HEK293 (cell line): ENCODE measurements around the gene IL4I1.

Source experiments
- CTCF ChIA-PET: fragments of 350-600 bp; formaldehyde crosslinking; extraction: SDS; loops from one replicate; lab custom pipeline; 2021; ENCODE audit warnings: antibody characterized with exemption; lab: Yijun Ruan, JAX
- POLR2A ChIA-PET: fragments of 300-600 bp; formaldehyde crosslinking; extraction: SDS; loops from one replicate; lab custom pipeline; 2020; ENCODE audit warnings: antibody characterized with exemption, inconsistent platforms; lab: Yijun Ruan, JAX
- H3K27ac ChIP-seq: fragments of 200-500 bp; sonication (Bioruptor generic); 2 replicates; pipeline ENCODE4 v1.5.1; 2014; ENCODE audit warnings: low read depth, low read length, control low read depth, inconsistent platforms; ENCODE audit errors: extremely low read depth
- H3K36me3 ChIP-seq, 2 experiments: fragments of 200-500 bp in 1 of 2; sonication (Bioruptor generic) in 1 of 2; 1 replicate in 1 of 2; 2 replicates in 1 of 2; pipeline ENCODE4 v1.5.1; 2014 to 2017; ENCODE audit warnings: inconsistent platforms in 2 of 2, low read length in 2 of 2; ENCODE audit not compliant: control insufficient read depth in 2 of 2, insufficient read depth in 1 of 2
- H3K4me1 ChIP-seq: fragments of 200-500 bp; sonication (Bioruptor generic); 2 replicates; pipeline ENCODE4 v1.5.1; 2014; ENCODE audit warnings: mild to moderate bottlenecking, low read length, inconsistent platforms; ENCODE audit not compliant: control insufficient read depth, insufficient read depth
- H3K4me3 ChIP-seq: 2 replicates; pipeline ENCODE4 v1.5.1; 2011; ENCODE audit warnings: low read depth, mild to moderate bottlenecking, control low read depth, low read length, moderate library complexity
- H3K9me3 ChIP-seq: fragments of 200-500 bp; sonication (Bioruptor generic); 2 replicates; pipeline ENCODE4 v1.5.1; 2014; ENCODE audit warnings: low read depth, low read length, inconsistent platforms; ENCODE audit not compliant: control insufficient read depth, insufficient read depth
- GLIS1 ChIP-seq: fragments of 450-650 bp; formaldehyde crosslinking; IDR thresholded peaks from 2 replicates; pipeline ENCODE4 v1.5.1; 2016; ENCODE audit warnings: missing biosample characterization, missing genetic modification characterization
- GLIS2 ChIP-seq: fragments of 450-650 bp; formaldehyde crosslinking; IDR thresholded peaks from 2 replicates; pipeline ENCODE4 v1.5.1; 2016; ENCODE audit warnings: missing biosample characterization, missing genetic modification characterization
- KLF8 ChIP-seq: fragments of 450-650 bp; formaldehyde crosslinking; IDR thresholded peaks from 2 replicates; pipeline ENCODE4 v1.5.1; 2016; ENCODE audit warnings: missing biosample characterization, missing genetic modification characterization
- PRDM10 ChIP-seq: fragments of 450-650 bp; formaldehyde crosslinking; IDR thresholded peaks from 2 replicates; pipeline ENCODE4 v1.5.1; 2016; ENCODE audit warnings: missing biosample characterization, missing genetic modification characterization
- ZBTB8A ChIP-seq: fragments of 450-650 bp; formaldehyde crosslinking; IDR thresholded peaks from 2 replicates; pipeline ENCODE4 v1.5.1; 2016; ENCODE audit warnings: missing biosample characterization, missing genetic modification characterization
- ZNF23 ChIP-seq: fragments of 450-650 bp; formaldehyde crosslinking; IDR thresholded peaks from 2 replicates; pipeline ENCODE4 v1.5.1; 2016; ENCODE audit warnings: missing biosample characterization, missing genetic modification characterization, borderline replicate concordance
- ZNF341 ChIP-seq: fragments of 450-650 bp; formaldehyde crosslinking; IDR thresholded peaks from 2 replicates; pipeline ENCODE4; 2016; ENCODE audit warnings: low read depth, missing biosample characterization, missing genetic modification characterization
- ZNF37A ChIP-seq: fragments of 450-650 bp; IDR thresholded peaks from 2 replicates; pipeline ENCODE4 v1.5.1; 2018; ENCODE audit warnings: missing biosample characterization, missing genetic modification characterization
- ZNF426 ChIP-seq: fragments of 450-650 bp; formaldehyde crosslinking; IDR thresholded peaks from 2 replicates; pipeline ENCODE4 v1.5.1; 2017; ENCODE audit warnings: missing biosample characterization, missing genetic modification characterization, mild to moderate bottlenecking, inconsistent platforms, moderate library complexity
- ZNF433 ChIP-seq: fragments of 450-650 bp; formaldehyde crosslinking; IDR thresholded peaks from 2 replicates; pipeline ENCODE4 v1.5.1; 2016; ENCODE audit warnings: missing biosample characterization, missing genetic modification characterization, low read depth
- ZNF664 ChIP-seq: fragments of 450-650 bp; formaldehyde crosslinking; IDR thresholded peaks from 2 replicates; pipeline ENCODE4 v1.5.1; 2016; ENCODE audit warnings: missing biosample characterization, missing genetic modification characterization
- TF ChIP-seq, protein P1 (sequence below): fragments of 450-650 bp; formaldehyde crosslinking; IDR thresholded peaks from 2 replicates; pipeline ENCODE4 v1.5.1; 2016; ENCODE audit warnings: missing biosample characterization, missing genetic modification characterization
- TF ChIP-seq, protein P2 (sequence below): fragments of 450-650 bp; formaldehyde crosslinking; IDR thresholded peaks from 2 replicates; pipeline ENCODE4 v1.5.1; 2016; ENCODE audit warnings: missing biosample characterization, missing genetic modification characterization
- TF ChIP-seq, protein P3 (sequence below): fragments of 450-650 bp; formaldehyde crosslinking; IDR thresholded peaks from 2 replicates; pipeline ENCODE4 v1.5.1; 2016; ENCODE audit warnings: missing biosample characterization, missing genetic modification characterization

IL4I1 gene

DNA sequence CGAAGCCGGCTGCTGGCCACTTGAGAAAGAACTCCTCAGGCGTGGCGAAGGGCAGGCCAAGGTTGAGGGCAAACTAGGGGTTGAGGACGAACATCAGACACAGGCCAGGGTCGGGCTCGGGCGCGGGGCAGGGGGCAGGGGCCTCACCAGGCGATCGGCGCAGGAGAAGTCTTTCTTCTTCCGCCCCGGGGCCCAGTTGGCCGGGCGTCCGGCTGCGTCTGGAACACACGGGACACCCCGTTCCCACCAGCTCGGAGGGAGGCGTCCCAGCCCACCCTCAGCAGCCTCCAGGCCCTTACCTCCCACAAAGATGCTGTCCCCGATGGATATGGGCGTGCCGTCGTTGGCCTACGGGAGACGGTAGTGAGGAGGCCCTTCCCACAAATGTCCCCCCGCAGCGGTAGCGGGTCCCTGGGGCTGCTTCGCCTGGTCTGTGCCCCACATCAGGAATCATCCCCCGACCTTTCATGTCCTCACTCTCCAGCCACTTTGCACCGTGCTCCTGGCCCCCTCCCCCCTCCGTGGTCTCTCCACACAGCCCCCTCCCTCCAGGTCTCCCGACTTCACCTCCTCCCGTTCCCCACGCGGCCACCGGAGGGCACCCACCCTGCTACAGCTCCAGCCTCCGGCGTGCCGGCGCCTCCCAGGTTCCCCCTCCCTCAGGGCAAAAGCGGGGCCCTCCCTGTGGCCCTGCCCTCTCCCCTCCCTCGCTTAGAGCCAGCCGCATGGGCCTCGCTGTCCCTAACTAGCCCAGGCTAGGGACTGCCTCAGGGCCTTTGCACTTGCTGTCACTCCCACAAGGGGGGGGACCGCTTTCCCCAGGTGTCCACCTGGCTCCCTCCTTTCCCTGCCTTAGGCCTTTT, 34.1 kb downstream of the IL4I1 start (continued):
- no peak for TF ChIP-seq ZNF433 (tag by site-specific recombination)
- TF ChIP-seq, protein P1, sequence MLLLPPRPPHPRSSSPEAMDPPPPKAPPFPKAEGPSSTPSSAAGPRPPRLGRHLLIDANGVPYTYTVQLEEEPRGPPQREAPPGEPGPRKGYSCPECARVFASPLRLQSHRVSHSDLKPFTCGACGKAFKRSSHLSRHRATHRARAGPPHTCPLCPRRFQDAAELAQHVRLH (tag by site-specific recombination), result peak; percentile 50; the same call in 1 of the 2 replicates
- TF ChIP-seq GLIS2, result 0 out of 2 replicates have a peak, but pooled peaks have one; percentile 21
- TF ChIP-seq ZNF426 (tag by site-specific recombination), result no peak
- 0 out of 2 replicates have a peak, but pooled peaks have one; percentile 26 for TF ChIP-seq ZBTB8A (tag by site-specific recombination)
- no peak for TF ChIP-seq ZNF37A (tag by site-specific recombination)
- peak; percentile 41 for TF ChIP-seq PRDM10
- TF ChIP-seq, protein P2, sequence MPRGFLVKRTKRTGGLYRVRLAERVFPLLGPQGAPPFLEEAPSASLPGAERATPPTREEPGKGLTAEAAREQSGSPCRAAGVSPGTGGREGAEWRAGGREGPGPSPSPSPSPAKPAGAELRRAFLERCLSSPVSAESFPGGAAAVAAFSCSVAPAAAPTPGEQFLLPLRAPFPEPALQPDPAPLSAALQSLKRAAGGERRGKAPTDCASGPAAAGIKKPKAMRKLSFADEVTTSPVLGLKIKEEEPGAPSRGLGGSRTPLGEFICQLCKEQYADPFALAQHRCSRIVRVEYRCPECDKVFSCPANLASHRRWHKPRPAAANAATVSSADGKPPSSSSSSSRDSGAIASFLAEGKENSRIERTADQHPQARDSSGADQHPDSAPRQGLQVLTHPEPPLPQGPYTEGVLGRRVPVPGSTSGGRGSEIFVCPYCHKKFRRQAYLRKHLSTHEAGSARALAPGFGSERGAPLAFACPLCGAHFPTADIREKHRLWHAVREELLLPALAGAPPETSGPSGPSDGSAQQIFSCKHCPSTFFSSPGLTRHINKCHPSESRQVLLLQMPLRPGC (tag by site-specific recombination), result no peak
- TF ChIP-seq, protein P3, sequence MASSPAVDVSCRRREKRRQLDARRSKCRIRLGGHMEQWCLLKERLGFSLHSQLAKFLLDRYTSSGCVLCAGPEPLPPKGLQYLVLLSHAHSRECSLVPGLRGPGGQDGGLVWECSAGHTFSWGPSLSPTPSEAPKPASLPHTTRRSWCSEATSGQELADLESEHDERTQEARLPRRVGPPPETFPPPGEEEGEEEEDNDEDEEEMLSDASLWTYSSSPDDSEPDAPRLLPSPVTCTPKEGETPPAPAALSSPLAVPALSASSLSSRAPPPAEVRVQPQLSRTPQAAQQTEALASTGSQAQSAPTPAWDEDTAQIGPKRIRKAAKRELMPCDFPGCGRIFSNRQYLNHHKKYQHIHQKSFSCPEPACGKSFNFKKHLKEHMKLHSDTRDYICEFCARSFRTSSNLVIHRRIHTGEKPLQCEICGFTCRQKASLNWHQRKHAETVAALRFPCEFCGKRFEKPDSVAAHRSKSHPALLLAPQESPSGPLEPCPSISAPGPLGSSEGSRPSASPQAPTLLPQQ (tag by site-specific recombination), result peak; percentile 92
- no peak for TF ChIP-seq ZNF23 (tag by site-specific recombination)
- TF ChIP-seq ZNF341 (tag by site-specific recombination), result peak; percentile 48
- TF ChIP-seq, all 188 proteins: peak for 26

DNA sequence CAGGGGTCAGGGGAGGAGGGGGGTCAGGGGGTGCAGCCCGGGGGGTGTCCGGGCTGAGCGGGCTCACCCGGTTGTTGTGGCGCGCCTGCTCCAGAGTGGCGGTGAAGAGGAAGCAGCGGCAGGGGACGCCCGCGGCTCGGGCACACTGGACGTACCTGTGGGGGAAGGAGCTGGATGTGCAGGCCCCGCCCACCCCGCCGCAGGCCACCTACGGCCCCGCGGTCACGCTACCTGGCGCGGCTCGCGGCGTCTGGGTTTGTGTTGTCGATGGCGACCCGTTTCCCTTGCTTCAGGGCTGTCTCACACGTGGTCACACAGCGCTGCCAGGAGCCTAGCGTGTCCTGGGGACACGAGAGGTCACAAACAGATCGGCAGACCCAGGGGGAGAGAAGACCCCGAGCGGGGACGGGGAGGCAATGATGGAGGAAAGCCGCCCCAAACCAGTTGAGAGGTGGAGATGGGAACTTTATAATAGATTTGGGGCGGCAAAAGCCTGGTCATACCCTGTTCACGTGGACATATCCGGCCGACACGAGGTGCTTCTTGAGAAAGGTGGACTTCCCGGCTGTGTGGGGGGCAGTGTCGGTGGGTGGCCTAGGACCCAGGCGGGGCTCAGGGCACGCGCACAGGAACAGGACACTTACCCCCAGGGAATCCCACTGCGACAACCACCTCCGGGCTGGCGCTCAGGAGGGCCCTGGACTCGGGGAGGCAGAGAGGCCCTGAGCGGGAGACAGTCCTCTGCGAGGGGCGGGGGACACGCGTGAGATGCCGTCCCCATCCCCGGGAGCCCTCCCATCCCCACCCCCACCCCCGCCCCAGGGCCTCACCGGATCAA, 34.9 kb downstream of the IL4I1 start:
- Histone ChIP-seq H3K36me3 (peaks cover 21 to 78% of the 10 kb centered on the region in 2 experiments), H3K4me1 (peaks cover 23% of the 10 kb centered on the region), H3K27ac (no peak overlapping the region), H3K9me3 (no peaks in the 10 kb centered on the region), H3K4me3 (no peak overlapping the region)
- POLR2A ChIA-PET, result interaction anchor here (0.6 to 8.2 kb wide), 5 partner anchors 10 to 137 kb away, joined by 3 to 128 read pairs (median 4); partner anchors contain the start of genes AKT1S1, PTOV1 and TBC1D17
- TF ChIP-seq KLF8 (tag by site-specific recombination) (peak; percentile 11; the same call in 1 of the 2 replicates), ZNF664 (tag by site-specific recombination) (no peak), GLIS1 (tag by site-specific recombination) (peak; percentile 29; the same call in 1 of the 2 replicates)
- CTCF ChIA-PET, result no interaction called here
